Astrocyte (in vitro differentiated cells and primary cell): Measurements from ENCODE around the gene PIK3C2G. TPM values are rescaled to one million over a fixed set of nuclear protein-coding genes. Genes with fewer than 3 reads are reported as not detected.
A peak's percentile ranks its signal among the peaks of the same experiment; 100 is the strongest.

Experiments
- DNase-seq: peaks from one replicate; pipeline ENCODE4 v3.0.0-alpha.2; 2010; ENCODE audit warnings: low read depth
- FAIRE-seq: peaks from 2 replicates; lab custom pipeline; 2011; peaks lifted over from hg19 to GRCh38; lab: Jason Lieb, UNC
- H2AFZ ChIP-seq: 2 replicates; pipeline ENCODE4 v1.6.0; 2012; ENCODE audit warnings: low read depth, low read length, inconsistent platforms
- H3K27ac ChIP-seq: 2 replicates; pipeline ENCODE4 v1.5.1; 2011; ENCODE audit warnings: low read depth, low read length, inconsistent platforms
- H3K27me3 ChIP-seq: 2 replicates; pipeline ENCODE4 v1.6.0; 2011; ENCODE audit warnings: low read length, inconsistent platforms; ENCODE audit not compliant: insufficient read depth
- H3K36me3 ChIP-seq: 2 replicates; pipeline ENCODE4 v1.5.1; 2011; ENCODE audit warnings: low read length, inconsistent platforms; ENCODE audit not compliant: insufficient read depth
- H3K4me1 ChIP-seq: 2 replicates; pipeline ENCODE4 v1.5.1; 2011; ENCODE audit warnings: low read length, inconsistent platforms; ENCODE audit not compliant: insufficient read depth
- H3K4me2 ChIP-seq: 2 replicates; pipeline ENCODE4 v1.6.0; 2012; ENCODE audit warnings: low read length, inconsistent platforms
- H3K4me3 ChIP-seq: 2 replicates; pipeline ENCODE4 v1.5.1; 2011; ENCODE audit warnings: low read depth, mild to moderate bottlenecking, low read length, inconsistent platforms; ENCODE audit not compliant: insufficient read depth
- H3K79me2 ChIP-seq: 2 replicates; pipeline ENCODE4 v1.6.0; 2012; ENCODE audit warnings: mild to moderate bottlenecking, low read length, inconsistent platforms; ENCODE audit not compliant: insufficient read depth
- H3K9ac ChIP-seq: 2 replicates; pipeline ENCODE4 v1.6.0; 2012; ENCODE audit warnings: mild to moderate bottlenecking, low read length, inconsistent platforms
- H3K9me3 ChIP-seq: 2 replicates; pipeline ENCODE4 v1.5.1; 2012; ENCODE audit warnings: low read depth, mild to moderate bottlenecking, low read length, inconsistent platforms; ENCODE audit not compliant: insufficient read depth
- H4K20me1 ChIP-seq: 2 replicates; pipeline ENCODE4 v1.6.0; 2012; ENCODE audit warnings: low read length, inconsistent platforms; ENCODE audit not compliant: insufficient read depth
- H3K27ac Mint-ChIP-seq: one replicate; pipeline ENCODE4 v1.8.0; 2021; ENCODE audit warnings: mild to moderate bottlenecking, mixed read lengths; ENCODE audit not compliant: unreplicated experiment
- H3K27me3 Mint-ChIP-seq: one replicate; pipeline ENCODE4 v1.8.0; 2021; ENCODE audit warnings: low read depth, mixed read lengths; ENCODE audit not compliant: unreplicated experiment
- H3K36me3 Mint-ChIP-seq: one replicate; pipeline ENCODE4 v1.8.0; 2021; ENCODE audit warnings: low read depth, mixed read lengths; ENCODE audit not compliant: unreplicated experiment
- H3K4me1 Mint-ChIP-seq: one replicate; pipeline ENCODE4 v1.8.0; 2021; ENCODE audit warnings: low read depth, mixed read lengths; ENCODE audit not compliant: unreplicated experiment
- H3K4me3 Mint-ChIP-seq: one replicate; pipeline ENCODE4 v1.8.0; 2021; ENCODE audit warnings: mild to moderate bottlenecking, moderate library complexity, mixed read lengths; ENCODE audit not compliant: unreplicated experiment
- H3K9me3 Mint-ChIP-seq: one replicate; pipeline ENCODE4 v1.8.0; 2021; ENCODE audit warnings: mild to moderate bottlenecking, mixed read lengths; ENCODE audit not compliant: unreplicated experiment
- CTCF ChIP-seq: IDR thresholded peaks from 2 replicates; pipeline ENCODE4 v1.5.1; 2011; ENCODE audit warnings: low read depth, mild to moderate bottlenecking, inconsistent platforms, low read length, moderate library complexity; ENCODE audit not compliant: insufficient read depth
- EZH2 ChIP-seq: IDR thresholded peaks from 2 replicates; pipeline ENCODE4 v1.6.1; 2012; ENCODE audit warnings: mild to moderate bottlenecking, low read length, inconsistent platforms; ENCODE audit not compliant: insufficient read depth
- total RNA-seq: library from RNA; stranded (reverse); gene quantifications from 2 replicates; pipeline ENCODE4 v1.2.1, GENCODE V29; 2021

Gene PIK3C2G
- total RNA-seq, 1 donor from 2014 or later, result 0.05 TPM

GRCh38 chr12:18402872-18403611 lies 141.7 kb downstream of the PIK3C2G start:
- H3K4me3 Mint-ChIP-seq, result no peak overlapping the region
- no peaks in the 10 kb centered on the region for H3K36me3 Mint-ChIP-seq
- no peaks in the 10 kb centered on the region for H3K4me1 Mint-ChIP-seq
- no peak overlapping the region for H3K27ac Mint-ChIP-seq
- no peak overlapping the region for H3K9ac ChIP-seq
- DNase-seq, result no peak
- no peak overlapping the region for H3K4me3 ChIP-seq
- TF ChIP-seq EZH2 (no peak), CTCF (no peak)
- no peaks in the 10 kb centered on the region for H3K9me3 ChIP-seq
- H3K79me2 ChIP-seq, result no peaks in the 10 kb centered on the region
- no peaks in the 10 kb centered on the region for H3K36me3 ChIP-seq
- no peak overlapping the region for H3K4me2 ChIP-seq
- FAIRE-seq, result peak; percentile 17
- no peaks in the 10 kb centered on the region for H3K4me1 ChIP-seq
- no peaks in the 10 kb centered on the region for H3K27me3 Mint-ChIP-seq
- H3K9me3 Mint-ChIP-seq, result no peaks in the 10 kb centered on the region
- no peaks in the 10 kb centered on the region for H4K20me1 ChIP-seq
- no peaks in the 10 kb centered on the region for H3K27me3 ChIP-seq
- no peak overlapping the region for H3K27ac ChIP-seq
- no peak overlapping the region for H2AFZ ChIP-seq

- H3K9me3 Mint-ChIP-seq, result peaks cover 4% of the 10 kb centered on the region
- peak; percentile 45 for FAIRE-seq
- no peak overlapping the region for H3K4me3 ChIP-seq
- H3K79me2 ChIP-seq, result no peaks in the 10 kb centered on the region
- TF ChIP-seq EZH2, result no peak
- TF ChIP-seq CTCF, result no peak
- H3K27me3 ChIP-seq, result no peaks in the 10 kb centered on the region
- H3K27ac ChIP-seq, result no peak overlapping the region
- H3K4me1 Mint-ChIP-seq, result no peaks in the 10 kb centered on the region
- H3K36me3 Mint-ChIP-seq, result no peaks in the 10 kb centered on the region
- H2AFZ ChIP-seq, result no peak overlapping the region
- H3K36me3 ChIP-seq, result no peaks in the 10 kb centered on the region
- H3K27ac Mint-ChIP-seq, result no peak overlapping the region
- no peak overlapping the region for H3K4me2 ChIP-seq
- no peak for DNase-seq
- no peak overlapping the region for H3K4me3 Mint-ChIP-seq
- no peak overlapping the region for H3K9ac ChIP-seq
- H3K9me3 ChIP-seq, result no peaks in the 10 kb centered on the region
- no peaks in the 10 kb centered on the region for H3K4me1 ChIP-seq
- no peaks in the 10 kb centered on the region for H4K20me1 ChIP-seq
- no peaks in the 10 kb centered on the region for H3K27me3 Mint-ChIP-seq
These were observed 150.1 kb downstream of the PIK3C2G start for GRCh38 chr12:18411453-18411852.

- TF ChIP-seq EZH2, result no peak
- TF ChIP-seq CTCF, result no peak
- Mint-ChIP-seq H3K4me3 (no peak overlapping the region), H3K36me3 (no peaks in the 10 kb centered on the region), H3K4me1 (no peaks in the 10 kb centered on the region), H3K27me3 (no peaks in the 10 kb centered on the region), H3K27ac (no peak overlapping the region), H3K9me3 (no peaks in the 10 kb centered on the region)
- Histone ChIP-seq H3K9me3 (no peaks in the 10 kb centered on the region), H3K9ac (no peak overlapping the region), H3K36me3 (no peaks in the 10 kb centered on the region), H3K79me2 (no peaks in the 10 kb centered on the region), H2AFZ (no peak overlapping the region), H3K4me1 (no peaks in the 10 kb centered on the region), H3K4me2 (no peak overlapping the region), H3K4me3 (no peak overlapping the region), H4K20me1 (no peaks in the 10 kb centered on the region), H3K27me3 (no peaks in the 10 kb centered on the region), H3K27ac (no peak overlapping the region)
- DNase-seq (no peak), FAIRE-seq (no peak)
These were observed 153.4 kb downstream of the PIK3C2G start for GRCh38 chr12:18414671-18415070.
